CD4-positive, alpha-beta T cell treated with Interleukin-10 for 1 hour (primary cell): Measurements from ENCODE around the gene MRPL37.

Experiments used
- DNase-seq: peaks from one replicate; pipeline ENCODE4 v3.0.0-alpha.2; 2020

MRPL37 gene

DNA sequence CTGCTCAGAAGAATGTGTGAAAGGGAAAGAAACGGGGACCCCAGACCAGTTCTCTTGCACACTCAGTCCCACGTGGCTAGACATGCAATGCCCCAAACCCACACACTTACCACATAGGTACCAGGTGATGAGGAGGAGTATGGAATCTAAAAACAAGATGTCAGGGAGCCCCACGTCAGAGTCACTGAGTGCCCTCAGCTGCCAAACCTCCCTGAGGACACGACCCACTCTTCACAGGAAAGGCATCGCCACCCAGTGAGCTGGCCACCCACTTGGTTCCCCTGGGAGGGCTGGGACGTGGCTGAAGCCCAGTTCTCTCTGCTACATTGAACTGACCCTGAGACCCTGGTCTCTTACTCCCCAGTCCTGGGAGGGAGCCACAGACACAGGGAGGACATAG, 41.4 kb downstream of the MRPL37 start:
- no peak for DNase-seq

DNA sequence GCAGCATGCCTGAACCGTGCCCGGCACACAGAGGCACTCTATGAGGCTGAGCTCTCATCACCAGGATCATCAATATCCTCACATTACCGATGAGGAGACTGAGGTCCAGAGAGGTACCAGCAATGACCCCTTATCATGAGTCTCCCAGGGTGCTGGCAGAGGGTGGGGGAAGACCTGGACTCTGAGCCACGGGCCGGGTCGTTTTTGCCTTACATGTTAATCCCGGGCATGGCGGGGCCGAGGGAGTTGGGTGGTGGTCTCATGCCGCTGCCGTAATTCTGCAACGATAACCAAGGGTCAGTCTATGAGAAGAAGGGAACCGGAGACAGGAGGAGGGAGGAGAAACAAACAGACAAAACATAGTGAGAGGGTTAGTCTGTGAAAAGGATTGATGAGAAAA, 43.1 kb downstream of the MRPL37 start:
- no peak for DNase-seq

DNA sequence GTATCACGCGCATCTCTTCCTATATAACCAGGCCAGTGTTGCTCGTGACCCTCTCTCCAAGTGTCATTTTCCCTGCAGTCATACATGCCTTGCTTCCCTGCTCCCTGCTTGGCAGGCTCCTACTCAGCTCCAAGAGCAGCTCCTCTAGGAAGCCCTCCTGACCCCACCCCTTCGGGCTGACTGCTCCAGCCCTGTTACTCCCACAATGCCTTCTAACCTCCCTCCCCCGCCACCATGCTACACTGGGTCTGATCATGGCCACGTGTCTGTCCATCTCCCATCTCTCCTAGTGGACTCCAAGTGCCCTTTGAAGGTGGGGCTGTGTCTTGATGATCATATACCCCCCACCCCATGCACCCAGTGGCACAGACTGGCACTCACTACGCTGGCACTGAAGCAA, 44.7 kb downstream of the MRPL37 start:
- DNase-seq, result no peak

DNA sequence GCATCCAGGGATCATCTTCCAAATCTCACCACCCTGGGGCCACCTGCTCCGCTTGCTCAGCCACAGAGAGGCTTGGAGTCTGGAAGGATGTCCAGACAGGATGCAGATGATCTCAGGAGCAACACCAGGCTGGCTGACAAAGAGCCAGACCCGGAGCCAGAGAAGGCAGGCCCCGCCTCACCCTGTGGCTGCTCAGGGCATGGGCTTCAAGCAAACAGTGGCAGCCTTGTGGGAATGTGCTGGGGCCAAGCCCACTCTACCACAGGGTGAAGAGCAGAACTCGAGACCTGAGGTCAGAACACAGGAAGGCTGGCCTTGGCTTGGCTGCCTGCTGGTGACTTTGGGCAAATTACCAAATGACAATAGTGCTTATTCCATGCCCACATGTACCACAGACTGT, 45.5 kb downstream of the MRPL37 start:
- no peak for DNase-seq

DNA sequence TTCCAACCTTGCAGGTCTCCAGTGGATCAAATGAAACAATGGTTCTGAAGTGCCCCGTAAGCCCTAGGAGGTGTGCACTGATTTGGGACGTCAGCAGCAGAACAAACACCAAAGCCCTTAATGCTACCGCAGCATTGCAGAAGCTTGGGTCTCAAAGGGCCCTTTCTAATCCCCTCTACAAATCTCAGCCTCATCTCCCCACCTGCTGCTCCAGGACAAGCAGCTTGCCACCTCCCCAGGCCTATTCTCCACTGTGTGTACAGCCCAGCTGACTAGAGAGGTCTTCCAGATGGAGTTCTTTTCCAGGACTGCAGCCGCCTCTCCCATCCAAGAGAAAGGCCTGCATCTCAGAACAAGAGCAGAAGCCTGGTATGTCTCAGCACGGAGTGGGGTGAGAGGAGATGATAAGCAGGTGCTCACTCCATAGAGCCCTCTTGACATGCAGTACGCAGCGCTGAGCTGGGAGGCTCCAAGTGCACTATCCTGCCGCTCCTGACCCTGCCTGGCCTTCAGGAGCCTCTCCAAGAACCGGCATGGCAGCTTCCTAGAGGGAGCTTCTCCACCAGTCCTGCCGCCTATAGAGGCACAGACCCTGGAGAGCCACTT, 46.3 kb downstream of the MRPL37 start:
- DNase-seq, result no peak

DNA sequence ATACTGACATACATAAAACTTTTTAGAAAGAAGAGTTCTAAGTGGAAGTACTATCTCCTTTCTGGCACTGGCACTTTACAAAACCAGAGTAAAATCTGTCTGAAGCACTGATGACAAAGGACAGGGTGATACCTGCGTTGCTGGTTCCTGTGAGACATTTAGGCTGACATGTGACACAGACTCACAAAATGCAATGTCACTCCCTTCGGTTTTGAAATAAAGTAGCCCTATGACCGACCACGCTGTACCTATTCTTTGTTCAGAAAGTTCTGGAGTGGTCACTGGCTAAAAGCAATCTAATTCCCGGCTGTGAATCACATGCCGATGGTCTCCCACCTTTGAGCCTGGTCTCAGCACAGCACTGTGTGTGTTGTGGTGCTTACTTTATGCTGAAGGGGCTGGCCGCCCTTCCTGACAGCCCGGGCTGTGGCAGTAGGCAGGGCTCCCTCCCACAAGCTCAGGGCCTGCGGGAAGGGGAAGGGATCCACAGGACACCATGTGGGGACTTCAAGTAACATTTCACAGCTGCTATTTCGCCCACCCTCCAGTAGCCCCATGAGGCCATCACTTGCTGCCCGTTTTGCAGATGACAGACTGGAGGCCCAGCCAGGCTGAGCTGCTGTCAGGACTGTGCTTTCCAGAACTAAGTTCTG, 48.0 kb downstream of the MRPL37 start:
- DNase-seq, result no peak

DNA sequence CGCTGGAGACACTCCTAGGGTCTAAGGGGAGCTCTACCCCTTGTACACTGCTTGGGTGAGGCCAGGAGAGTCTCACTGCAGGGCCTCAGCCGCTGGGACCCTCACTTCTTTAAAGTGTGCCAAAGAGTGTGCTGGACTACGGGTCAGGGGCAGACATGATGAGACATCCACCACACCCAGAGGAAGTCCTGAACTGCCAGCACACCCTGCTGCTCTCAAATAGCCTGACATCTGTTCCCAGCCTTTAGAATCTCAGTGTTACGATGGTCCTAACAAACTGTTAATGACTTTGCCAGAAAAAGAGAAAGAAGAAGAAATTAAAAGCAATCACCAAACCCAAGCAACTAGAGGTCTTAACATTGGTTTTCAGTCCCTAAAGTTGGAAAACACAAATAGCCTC, 49.0 kb downstream of the MRPL37 start:
- no peak for DNase-seq

DNA sequence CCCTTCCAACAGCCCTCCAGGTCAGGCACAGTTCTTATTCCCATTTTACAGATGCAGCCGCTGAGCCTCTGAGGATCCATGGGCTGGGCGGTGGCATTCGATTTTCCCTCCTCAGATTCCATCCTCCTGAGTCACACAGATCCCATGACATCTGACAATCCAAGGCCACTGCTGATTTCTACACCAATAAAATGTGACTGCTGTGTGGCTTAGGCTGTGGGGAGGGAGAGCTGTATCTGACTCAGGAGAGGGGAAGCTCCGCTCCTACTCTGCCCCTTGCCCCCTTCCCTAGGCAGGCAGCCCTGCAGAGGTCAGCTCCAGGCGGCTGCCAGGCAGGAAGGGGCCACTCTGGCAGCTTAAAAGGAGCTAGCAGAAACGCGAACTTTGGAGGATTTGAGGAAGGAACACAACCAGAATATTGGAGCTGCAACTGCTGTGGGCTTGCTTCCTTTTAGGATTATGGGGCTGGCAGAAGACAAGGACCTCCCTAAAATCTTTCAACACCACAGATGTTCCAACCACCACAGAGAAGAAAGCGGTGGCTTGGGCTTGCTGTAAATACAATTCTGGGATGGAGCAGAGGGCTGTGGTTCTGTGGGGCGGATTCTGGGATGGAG, 50.0 kb downstream of the MRPL37 start:
- DNase-seq, result no peak

DNA sequence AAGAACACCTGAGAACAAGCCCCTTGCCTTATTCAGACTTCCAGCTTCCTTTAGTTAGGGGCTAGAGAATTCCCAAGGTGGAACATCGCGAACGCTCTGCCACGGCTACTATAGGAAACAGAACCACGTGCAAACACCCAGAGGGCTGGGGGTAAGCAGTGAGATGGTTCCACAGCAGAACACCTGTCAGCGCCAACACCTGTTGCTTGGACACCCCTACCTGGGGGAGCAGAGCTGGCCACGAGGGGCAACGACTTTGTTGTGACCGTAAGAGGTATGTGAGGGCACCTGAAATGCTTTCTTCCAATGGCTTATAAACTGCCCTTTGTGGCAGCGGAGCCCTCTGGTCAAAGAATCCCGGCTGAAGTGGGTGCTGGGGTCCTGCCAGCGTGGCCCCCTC, 50.7 kb downstream of the MRPL37 start:
- no peak for DNase-seq

DNA sequence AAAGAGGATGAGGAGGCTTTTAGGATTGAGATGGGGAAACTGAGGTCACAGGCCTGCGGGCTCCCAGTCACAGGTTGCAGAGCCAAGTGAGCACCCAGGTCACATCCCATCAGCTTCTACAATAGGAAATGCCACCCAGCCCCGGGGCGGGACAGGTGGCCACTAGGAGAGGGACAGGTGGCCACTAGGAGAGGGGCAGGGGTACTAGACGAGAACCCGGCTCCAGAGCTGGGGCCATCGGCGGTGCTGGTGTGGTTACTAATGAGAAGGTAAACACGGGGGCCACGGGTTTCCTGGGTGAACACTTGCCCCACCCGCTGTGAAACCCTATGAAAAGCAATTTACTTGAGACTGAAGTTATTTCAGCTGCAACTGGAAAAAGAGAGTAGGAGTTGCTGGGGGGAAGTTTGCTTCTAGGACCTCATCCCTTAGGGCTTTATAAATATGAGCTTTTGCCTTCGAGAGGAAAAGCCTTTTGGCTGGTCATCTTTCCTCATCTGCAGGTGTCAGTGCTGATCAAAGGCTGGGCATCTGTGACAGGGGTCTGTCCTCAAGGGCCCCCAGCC, 52.5 kb downstream of the MRPL37 start:
- DNase-seq, result no peak

DNA sequence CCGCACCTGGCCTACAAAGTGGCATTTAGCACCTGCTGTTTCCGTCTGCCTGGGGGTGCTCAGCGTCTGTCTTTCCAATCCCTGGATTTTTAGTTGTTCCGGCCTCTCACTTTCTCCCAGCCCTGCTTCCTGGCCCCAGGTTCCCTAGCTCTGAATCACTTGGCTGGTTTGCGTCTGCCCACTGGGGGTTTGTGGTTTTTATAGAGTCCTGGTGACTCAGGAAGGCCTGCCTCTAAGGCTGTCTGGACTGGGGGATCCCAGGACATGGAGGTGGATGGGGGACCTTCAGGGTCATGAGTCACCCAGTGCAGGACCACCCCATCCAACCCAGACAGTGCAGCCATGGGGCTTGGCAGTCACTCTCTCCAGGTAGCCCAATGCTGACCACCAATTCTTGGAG, 53.5 kb downstream of the MRPL37 start:
- DNase-seq, result no peak

DNA sequence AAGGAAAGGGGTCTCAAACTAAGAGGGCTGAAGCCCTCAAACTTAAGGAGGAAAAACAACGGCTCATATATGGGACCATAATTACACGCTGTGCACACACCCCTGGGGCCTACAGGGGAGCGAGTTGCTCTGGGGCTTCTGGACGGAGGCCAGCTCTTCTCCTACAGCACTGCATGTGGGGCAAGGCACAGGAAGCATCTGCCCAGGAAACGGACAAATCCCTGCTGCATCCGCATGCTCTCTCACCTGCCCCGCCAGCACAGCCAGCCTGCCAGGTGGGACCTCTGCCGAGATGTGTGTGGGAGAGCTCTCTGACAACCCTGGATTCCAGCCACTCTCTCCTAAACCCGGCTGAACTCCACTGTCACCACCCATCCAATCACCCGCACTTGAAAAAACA, 54.1 kb downstream of the MRPL37 start:
- DNase-seq, result no peak

DNA sequence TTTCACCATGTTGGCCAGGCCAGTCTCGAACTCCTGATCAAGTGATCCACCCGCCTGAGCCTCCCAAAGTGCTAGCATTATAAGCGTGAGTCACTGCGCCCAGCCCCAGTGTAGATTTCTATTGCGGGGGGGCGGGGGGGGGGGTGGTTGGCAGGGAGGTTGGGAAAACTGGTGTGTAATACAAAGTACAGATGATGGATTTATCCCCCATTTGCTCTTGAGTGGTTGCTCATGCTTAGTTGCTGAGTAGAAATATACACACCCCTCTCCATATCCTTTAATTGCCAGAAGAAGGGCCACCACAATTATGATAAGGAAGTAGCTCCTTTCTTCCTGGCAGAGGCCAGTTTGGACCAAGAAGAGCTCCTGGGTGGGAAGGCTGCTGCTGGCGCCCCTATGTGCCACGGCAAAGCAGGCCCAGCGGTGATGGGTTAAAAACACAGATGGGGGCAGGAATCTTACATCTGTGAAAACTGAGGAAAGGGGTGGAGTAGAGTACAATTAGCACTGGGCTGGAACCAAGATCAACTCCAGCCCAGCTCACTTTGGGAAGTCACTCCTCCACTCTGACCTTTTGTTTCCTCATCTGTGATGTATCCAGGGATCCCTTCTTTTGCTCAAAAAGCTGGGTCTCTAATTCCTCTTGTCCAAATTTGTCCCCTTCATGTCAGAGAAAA, 55.2 kb downstream of the MRPL37 start:
- no peak for DNase-seq

DNA sequence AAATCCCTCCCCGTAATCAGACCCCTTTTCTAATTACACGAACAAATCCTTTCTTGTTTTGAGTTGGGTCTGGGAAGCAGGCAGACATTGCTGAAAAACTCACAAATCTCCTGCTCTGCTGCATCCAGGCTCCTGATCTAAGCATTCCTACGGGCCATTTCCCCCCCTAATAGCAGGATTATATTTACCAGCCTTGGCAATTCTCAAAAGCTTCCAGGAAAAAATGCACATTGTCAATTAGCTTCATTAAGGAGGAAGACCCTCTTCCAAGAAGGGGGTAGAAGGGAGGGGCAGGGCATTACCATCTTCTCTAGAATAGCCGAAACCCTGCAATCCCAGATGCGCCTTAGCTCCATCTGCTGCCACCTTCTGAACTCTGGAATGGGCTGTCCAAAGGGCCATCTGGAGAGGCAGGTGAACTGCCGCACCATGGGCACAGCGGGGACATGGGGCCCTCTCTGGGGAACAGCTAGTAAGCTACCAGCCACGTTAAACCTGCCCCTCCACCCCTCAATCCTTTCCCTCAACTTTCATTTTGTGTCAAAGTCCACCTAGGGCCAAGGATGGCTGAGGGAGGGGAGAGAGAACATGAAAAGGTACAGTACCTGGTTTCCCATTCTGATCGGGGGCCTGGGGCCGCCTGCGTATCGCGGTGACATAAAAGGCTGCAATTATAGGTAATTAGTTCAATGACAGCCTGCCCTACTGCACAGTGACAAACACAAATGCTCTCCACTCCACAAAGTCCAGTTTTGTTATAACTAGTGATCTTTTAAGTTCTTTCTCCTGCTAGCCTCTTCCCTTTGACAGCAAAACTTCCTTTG, 56.8 kb downstream of the MRPL37 start:
- no peak for DNase-seq

DNA sequence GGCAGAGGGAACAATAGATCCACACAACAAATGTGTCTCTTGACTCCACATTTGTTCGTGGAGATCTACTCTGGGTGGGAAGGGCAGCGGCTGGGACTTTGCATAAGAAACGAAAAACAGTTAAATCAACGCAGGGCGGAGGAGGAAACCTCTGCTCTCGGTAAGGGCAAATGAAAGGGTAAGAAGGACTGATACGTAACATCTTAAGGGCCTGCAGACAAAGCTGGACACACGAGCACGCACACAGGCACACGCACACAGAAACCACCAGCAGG, 57.3 kb downstream of the MRPL37 start:
- no peak for DNase-seq

DNA sequence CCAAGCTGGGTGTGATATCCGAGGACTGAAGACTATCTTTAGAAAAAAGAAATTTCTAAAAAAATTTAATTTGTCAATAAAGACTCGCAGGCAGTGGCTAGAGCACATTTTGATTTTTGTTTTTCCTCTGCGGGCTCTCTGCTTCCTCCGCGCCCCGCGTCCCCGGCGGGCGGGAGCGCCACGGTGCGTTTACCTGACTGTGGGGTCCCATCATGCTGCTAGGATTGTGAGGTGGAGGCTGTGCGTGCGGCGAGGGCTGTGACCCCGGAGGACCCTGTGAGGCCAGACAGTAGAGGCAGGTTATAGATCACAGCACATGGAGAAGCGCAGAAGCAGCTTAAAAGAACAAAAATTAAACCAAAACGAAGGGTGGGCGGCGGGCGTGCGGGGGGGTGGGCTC, 57.9 kb downstream of the MRPL37 start:
- no peak for DNase-seq

DNA sequence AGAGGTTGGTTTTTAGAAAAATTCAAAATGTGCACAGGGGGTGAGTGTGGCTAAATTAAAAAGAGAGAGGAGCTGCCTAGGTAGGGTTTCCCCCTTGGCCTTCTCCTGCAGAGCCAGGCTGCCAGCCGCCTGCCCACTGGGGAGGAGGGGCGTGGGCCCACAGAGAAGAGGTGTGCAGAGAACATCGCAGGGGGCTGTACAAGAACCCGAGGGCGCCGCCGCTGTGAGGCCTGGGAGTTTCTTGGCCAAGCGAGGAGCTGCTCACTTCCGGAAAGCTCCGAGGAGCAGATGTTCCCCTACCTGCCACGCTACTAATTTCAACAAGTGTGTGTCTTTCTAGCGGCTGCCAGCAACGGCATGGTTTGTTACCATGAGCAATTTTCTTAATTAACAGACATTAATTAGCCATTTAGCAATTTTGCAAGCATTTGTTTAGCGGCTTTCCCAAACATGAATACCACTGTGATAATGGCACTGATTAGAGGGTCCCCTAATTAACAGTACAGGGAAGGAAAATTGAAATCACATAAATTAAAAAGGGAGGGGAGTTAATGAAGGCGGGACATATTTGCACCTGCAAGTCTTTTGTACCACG, 59.7 kb downstream of the MRPL37 start:
- no peak for DNase-seq

DNA sequence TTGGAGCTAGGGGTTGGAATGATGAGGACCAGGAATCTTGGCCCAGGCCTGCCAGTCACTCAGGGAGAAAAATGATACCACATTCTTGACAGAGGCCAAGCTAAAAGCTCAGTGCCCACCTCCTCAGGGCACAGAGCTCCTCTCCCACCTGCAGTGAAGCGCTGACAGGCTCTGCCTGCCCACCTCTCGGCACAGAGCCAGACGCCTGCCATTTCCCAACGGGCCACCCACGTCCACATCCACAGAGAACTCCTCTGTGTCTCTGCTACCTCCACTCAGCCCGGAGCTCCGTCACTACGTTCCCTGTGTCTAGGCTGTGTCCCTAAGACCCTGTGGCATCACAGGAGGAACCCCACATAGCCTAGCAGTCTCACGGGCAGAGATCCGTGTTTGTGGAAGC, 60.8 kb downstream of the MRPL37 start:
- DNase-seq, result no peak

DNA sequence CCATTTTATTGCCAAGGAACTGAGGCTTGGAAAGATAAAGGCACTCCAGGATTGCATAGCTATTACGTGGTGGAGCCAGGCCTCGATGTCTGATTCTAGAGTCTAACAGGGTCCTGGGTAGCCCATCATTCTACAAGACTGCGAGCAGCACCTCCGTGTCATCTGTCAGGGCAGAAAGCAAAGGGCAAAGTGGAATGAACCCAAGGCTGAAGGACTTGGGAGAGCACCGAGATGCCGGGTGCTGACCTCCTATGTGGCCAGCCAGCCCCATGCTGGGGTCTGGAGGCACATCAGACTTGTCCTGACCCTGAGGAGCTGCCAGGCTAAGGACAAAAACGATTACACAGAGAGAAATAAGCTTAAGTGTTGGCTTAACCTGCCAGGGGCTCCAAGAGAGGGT, 62.3 kb downstream of the MRPL37 start:
- no peak for DNase-seq

DNA sequence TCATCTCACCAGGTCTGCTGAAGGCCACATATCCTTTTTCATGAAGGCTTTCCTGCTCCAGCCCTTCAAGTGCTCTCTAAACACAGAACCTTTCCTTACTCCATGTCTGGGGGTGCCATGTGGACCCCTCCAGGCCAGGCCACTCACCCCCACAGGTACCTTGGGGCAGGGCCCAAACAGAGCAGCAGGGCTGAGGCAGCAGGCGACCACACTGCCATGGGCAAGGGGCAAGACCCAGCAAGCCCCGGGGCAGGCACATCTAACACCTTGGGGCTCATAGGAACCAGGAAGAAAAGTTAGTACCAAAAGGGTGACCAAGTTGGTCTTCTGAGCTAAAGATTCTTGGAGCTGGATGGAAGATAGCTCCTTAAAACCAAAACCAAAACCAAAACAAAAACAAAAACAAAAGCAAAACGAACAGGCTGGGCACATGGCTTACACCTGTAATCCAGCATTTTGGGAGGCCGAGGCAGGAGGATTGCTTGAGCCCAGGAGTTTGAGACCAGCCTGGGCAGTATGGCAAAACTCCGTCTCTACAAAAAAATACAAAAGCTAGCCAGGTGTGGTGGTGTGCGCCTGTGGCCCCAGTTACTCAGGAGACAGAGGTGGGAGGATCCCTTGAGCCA, 63.7 kb downstream of the MRPL37 start:
- DNase-seq, result no peak

DNA sequence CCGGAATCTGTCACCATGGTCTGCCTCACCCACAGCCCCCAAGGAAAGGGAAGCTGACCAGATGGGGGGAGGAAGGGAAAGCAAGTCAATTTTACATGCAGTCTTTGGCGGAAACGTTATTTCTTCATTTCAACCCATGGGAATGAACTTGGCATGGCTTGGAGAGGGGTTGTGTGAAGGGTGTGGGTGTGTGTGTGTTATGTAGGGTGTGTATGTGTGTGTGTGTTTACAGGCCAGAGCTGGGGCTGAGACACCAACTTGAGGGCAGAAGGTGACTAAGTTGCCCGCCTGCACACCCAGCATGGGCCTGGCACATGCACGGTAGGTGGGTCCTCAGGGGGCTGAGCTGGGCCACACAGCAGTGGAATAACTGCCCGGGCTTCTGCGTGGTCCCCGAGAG, 65.2 kb downstream of the MRPL37 start:
- no peak for DNase-seq

DNA sequence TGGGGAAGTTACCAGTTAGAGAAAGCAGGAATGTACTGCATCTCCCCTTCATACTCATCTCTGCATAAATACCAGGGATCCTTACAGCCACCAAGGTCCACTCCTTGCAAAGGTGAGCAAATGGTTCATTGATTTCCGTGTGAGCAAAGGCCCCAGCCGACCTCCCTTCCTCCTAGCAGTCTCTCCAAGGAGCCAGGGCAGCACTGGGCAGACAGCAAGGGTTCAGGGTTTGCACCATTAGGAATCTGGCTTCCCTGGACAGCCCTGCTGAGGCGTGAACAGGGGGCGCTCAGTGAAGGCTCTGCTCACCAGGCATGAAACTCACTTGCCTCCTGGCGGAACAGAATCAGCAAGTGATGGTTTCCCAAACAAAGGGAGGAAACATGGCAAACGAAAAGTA, 65.7 kb downstream of the MRPL37 start:
- no peak for DNase-seq
